WI38 (cell line): ENCODE results near the gene SRPK3.

Experiments used
- H3K4me3 ChIP-seq: 2 replicates; pipeline ENCODE4 v1.5.1; 2011; ENCODE audit warnings: low read depth, mild to moderate bottlenecking, control low read depth, low read length
- CTCF ChIP-seq: IDR thresholded peaks from 2 replicates; pipeline ENCODE4 v1.5.1; 2012; ENCODE audit warnings: low read depth, mild to moderate bottlenecking, control low read depth, low read length

Gene SRPK3

DNA sequence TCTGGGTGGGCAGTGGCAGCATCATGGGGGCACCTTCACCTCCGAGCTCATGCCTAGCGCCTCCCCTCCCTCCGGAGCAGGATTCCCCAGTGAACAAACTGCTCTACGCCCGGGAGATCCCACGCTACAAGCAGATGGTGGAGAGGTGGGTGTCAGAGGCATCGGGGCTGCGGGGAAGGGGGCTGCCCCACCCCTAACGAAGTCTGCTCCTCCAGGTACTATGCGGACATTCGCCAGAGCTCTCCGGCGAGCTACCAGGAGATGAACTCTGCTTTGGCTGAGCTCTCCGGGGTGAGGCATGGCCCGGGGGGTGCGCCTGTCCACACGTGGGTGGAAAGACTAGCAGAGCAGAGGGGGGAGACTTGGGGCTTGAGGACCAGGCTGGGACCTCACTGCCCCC, 2.7 kb upstream of the SRPK3 start:
- TF ChIP-seq CTCF = no peak
- no peak overlapping the region for H3K4me3 ChIP-seq

DNA sequence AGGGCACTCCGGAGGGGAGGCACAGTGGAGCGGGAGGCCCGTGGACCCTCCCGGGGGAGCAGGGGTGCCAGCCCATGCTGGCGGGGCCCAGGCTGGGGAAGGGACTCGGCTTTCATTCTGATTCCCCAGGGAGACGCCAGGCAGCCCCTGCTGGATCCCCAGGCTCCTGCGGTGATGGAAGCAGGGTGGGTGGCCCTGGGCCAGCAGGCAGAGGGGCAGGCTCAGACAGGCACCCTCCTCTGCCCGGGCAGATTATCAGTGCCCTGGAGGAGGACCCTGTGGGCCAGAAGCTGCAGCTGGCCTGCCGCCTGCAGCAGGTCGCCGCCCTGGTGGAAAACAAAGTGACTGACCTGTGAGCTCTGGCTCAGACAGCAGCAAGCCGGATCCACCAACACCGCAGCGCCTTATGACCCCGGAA, 2.1 kb upstream of the SRPK3 start:
- TF ChIP-seq CTCF = no peak
- H3K4me3 ChIP-seq = no peak overlapping the region

DNA sequence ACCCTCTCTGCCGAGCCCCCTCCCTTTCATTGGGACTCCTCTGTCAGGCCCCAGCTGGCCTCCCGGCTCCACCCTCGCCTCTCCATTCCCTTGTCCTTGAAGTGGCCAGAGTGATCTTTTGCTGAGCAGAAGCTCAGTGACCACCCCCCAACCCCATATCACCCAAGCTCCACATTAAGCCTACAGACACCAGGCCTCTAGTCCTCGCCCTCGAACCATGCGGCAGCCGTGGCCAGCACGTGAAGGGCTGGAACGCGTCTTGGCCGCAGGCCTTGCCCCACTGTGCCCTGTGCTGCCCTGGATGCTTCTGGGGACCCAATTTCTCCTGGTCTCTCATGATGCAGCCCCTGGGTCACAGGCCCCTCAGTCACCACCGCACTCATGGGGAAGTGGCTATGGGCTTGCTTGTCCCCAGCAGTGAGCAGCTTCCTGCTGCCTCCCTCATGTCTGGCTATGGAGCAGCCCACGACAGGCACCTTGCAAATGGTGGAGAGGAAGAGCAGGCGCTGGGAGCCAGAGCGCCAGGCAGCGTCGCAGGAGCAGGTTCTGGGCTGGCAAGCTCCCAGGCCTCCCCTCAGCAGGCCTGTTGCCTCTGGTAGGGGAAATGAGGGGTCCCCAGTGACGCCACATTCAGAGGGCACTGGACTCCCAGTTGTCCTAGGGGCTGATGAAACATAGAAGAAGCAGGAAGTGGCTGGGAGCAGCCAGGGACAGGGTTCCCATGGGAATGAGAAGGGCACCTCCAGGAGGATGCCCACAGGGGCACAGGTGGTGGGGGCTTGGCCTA, 757 bp upstream of the SRPK3 start:
- no peak overlapping the region for H3K4me3 ChIP-seq
- TF ChIP-seq CTCF = no peak

- TF ChIP-seq CTCF = no peak
- H3K4me3 ChIP-seq = no peak overlapping the region
Measured at GRCh38 chrX:153781428-153782047, 697 bp downstream of the SRPK3 start.

DNA sequence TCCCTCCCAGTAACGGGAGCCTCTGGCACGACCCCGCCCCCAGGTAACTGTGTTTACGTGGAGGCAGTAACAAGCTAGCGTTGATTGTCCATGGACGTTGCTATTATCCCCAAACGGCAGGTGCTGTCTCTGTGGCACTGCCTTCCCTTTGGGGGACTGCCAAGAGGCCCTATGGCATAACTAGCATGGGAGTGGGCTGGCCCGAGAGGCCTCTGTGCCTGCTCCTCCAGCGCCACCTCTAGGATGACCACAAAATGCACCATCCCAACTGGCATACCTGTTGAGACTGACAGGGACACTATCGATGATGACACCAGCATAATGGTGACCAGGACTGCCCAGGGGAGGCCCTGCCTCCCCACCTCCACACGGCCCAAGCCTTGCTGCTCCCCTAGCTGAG, 1.5 kb downstream of the SRPK3 start:
- no peak overlapping the region for H3K4me3 ChIP-seq
- TF ChIP-seq CTCF = peak; percentile 14; the same call in 1 of the 2 replicates

DNA sequence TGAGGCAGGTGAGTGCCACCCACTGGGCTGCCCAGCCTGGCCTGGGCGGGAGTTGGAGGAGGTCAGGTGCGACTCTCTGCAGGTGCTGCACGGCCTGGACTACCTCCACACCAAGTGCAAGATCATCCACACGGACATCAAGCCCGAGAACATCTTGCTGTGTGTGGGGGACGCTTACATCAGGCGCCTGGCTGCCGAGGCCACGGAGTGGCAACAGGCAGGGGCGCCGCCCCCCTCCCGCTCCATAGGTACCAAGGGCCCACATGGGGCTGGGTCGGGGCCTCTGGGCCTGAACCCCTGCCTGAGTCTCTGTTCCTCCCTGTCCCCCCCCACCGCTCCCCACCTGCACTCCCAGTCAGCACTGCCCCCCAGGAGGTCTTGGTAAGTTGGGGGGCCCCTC, 2.0 kb downstream of the SRPK3 start:
- TF ChIP-seq CTCF = no peak
- H3K4me3 ChIP-seq = no peak overlapping the region

- no peak overlapping the region for H3K4me3 ChIP-seq
- no peak for TF ChIP-seq CTCF
Measured at GRCh38 chrX:153783378-153784013, 2.7 kb downstream of the SRPK3 start.
